Islet of Langerhans (tissue), 1 donor: ENCODE data around the gene MYO9B.

Source experiments
- FAIRE-seq: peaks from one replicate; lab custom pipeline; 2011; peaks lifted over from hg19 to GRCh38; lab: Jason Lieb, UNC

Gene MYO9B

GRCh38 chr19:17060802-17061201 is 14.8 kb upstream of the MYO9B start:
- no peak for FAIRE-seq

- no peak for FAIRE-seq
These were observed 14.4 kb upstream of the MYO9B start for GRCh38 chr19:17061205-17061604.

- no peak for FAIRE-seq
These were observed 13.9 kb upstream of the MYO9B start for GRCh38 chr19:17061691-17062090.

GRCh38 chr19:17063428-17063827 is 12.1 kb upstream of the MYO9B start:
- FAIRE-seq, result no peak

GRCh38 chr19:17069193-17069592 is 6.4 kb upstream of the MYO9B start:
- no peak for FAIRE-seq

GRCh38 chr19:17070421-17070820 is 5.2 kb upstream of the MYO9B start:
- FAIRE-seq, result no peak

GRCh38 chr19:17070912-17071311 is 4.7 kb upstream of the MYO9B start:
- FAIRE-seq, result no peak

- FAIRE-seq, result no peak
These were observed 1.5 kb upstream of the MYO9B start for GRCh38 chr19:17073869-17074633.

GRCh38 chr19:17074634-17075034 is 943 bp upstream of the MYO9B start:
- FAIRE-seq, result no peak

- FAIRE-seq, result no peak
These were observed 426 bp downstream of the MYO9B start for GRCh38 chr19:17075864-17076542.

GRCh38 chr19:17076543-17076991 is 990 bp downstream of the MYO9B start:
- no peak for FAIRE-seq

GRCh38 chr19:17077447-17078028 is 2.0 kb downstream of the MYO9B start:
- FAIRE-seq, result no peak

- FAIRE-seq, result no peak
These were observed 2.7 kb downstream of the MYO9B start for GRCh38 chr19:17078036-17078919.

- no peak for FAIRE-seq
These were observed 3.5 kb downstream of the MYO9B start for GRCh38 chr19:17078920-17079709.

- no peak for FAIRE-seq
These were observed 4.3 kb downstream of the MYO9B start for GRCh38 chr19:17079710-17080439.

- FAIRE-seq, result no peak
These were observed 4.8 kb downstream of the MYO9B start for GRCh38 chr19:17080440-17080801.

- no peak for FAIRE-seq
These were observed 6.4 kb downstream of the MYO9B start for GRCh38 chr19:17081672-17082630.

GRCh38 chr19:17086120-17086519 is 10.5 kb downstream of the MYO9B start:
- no peak for FAIRE-seq

GRCh38 chr19:17086834-17087233 is 11.3 kb downstream of the MYO9B start:
- FAIRE-seq, result no peak

GRCh38 chr19:17088552-17088951 is 13.0 kb downstream of the MYO9B start:
- no peak for FAIRE-seq
